ENCODE results near the gene ZDHHC8. TPM values are rescaled to one million over a fixed set of nuclear protein-coding genes. Genes with fewer than 3 reads are reported as not detected.

The ZDHHC8 gene
- polyA plus RNA-seq, 4 donors: 3.8 to 33.5 (median 14.3) TPM

DNA sequence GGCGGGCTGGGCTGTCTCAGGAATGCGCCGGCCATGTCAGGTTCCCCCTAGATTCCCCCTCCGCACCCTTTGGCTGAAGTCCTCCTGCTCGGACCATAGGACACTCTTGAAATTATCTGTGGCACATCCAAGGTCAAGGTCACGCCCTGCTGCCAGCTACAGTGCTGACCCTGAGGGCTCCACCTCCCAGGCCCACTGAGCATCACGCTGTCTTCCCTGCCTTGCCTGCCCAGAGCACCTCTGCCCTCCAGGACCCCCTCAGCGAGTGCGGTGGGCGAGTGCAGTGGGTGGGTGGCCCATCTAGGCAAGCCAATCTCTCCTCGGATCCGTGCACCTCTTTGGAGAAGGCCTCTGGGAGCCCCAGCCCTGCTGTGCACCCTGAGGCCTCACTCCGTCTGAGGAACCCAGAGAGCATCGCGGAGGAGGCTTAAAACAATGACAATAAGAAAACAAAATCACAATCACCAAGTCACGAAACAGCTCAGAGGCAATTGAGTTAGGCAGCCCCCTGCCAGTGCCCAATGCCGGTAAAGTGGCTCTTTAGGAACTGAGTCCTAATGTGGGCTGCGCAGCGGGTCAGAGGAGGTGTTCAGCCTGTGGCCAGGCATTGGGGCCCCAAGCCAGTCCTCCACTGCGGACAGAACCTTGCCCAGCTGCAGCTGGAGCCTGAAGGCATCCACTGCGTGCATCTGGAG lies 45.8 kb downstream of the ZDHHC8 start:
- WGBS, 3 donors: 73 to 84% (median 73%) methylated on average over 21 of the region's 21 CpGs
- H3K4me3 ChIP-seq (ENCODE audit: low read depth in 1 of 3, low read length in 3 of 3): no peak overlapping the region
- H3K27ac ChIP-seq (ENCODE audit: low read depth in 1 of 3, low read length in 2 of 3): no peak overlapping the region
- no peaks in the 10 kb centered on the region for H3K27me3 ChIP-seq (ENCODE audit: control insufficient read depth in 3 of 3, insufficient read depth in 3 of 3, low read length in 3 of 3)
- H3K9me3 ChIP-seq (ENCODE audit: control insufficient read depth in 2 of 2, insufficient read depth in 1 of 2, low read depth in 1 of 2, low read length in 1 of 2): no peaks in the 10 kb centered on the region
- FAIRE-seq: no peak
- peaks cover 0 to 2% (median 0%) of the 10 kb centered on the region in 3 donors for H3K36me3 ChIP-seq (ENCODE audit: control insufficient read depth in 3 of 3, insufficient read depth in 2 of 3, low read depth in 1 of 3, low read length in 3 of 3)
- DNase-seq: no peak
- peaks cover 0 to 49% (median 6%) of the 10 kb centered on the region in 3 donors for H3K4me1 ChIP-seq (ENCODE audit: control insufficient read depth in 3 of 3, insufficient read depth in 2 of 3, low read depth in 1 of 3, low read length in 2 of 3)

DNA sequence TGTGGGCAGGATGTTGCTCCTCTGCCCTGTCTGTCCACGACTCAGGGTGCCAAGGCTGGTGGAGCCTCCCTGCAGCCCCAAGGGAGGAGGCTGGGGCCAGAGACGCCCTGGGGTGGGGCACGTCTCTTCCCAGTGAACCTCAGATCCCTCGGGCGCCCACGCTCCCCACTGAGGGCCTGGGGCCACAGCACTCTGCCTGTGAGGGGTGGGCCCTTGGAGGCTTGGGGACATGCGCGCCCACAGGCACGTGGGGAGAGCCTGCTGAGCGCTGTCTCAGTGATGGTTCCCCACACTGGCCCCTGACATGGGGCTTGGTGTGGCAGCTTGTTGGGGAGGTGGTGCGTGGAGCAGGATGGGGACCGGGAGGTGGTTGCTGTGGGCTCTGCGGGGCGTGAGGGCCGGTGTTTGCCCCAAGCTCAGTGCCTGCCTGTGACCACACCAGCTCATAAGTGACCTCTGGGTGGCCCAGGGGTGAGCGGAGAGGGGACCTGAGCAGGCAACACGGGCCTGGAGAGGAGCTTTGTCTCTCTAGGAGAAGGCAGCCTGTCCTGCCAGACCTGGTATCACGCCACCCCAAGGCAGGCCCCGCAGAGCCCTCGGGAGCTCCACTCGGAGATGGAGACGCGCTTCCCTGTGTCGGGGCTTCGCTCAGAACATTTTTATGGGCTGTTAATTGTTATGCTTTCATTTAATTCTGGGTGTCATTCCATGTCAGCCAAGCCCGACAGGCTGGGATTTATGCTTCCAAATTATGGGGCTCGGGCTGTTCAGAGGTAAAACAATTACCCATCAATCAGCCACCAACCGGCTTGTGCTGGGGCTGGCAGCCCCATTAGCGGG lies 46.7 kb downstream of the ZDHHC8 start:
- DNase-seq (no peak), FAIRE-seq (no peak)
- peaks cover 0 to 55% (median 6%) of the 10 kb centered on the region in 3 donors for H3K4me1 ChIP-seq (ENCODE audit: control insufficient read depth in 3 of 3, insufficient read depth in 2 of 3, low read depth in 1 of 3, low read length in 2 of 3)
- WGBS, 3 donors: 72 to 86% (median 76%) methylated on average over 26 to 29 of the region's 29 CpGs
- peaks cover 0 to 2% (median 0%) of the 10 kb centered on the region in 3 donors for H3K36me3 ChIP-seq (ENCODE audit: control insufficient read depth in 3 of 3, insufficient read depth in 2 of 3, low read depth in 1 of 3, low read length in 3 of 3)
- H3K27ac ChIP-seq (ENCODE audit: low read depth in 1 of 3, low read length in 2 of 3): no peak overlapping the region
- H3K9me3 ChIP-seq (ENCODE audit: control insufficient read depth in 2 of 2, insufficient read depth in 1 of 2, low read depth in 1 of 2, low read length in 1 of 2): no peaks in the 10 kb centered on the region
- H3K4me3 ChIP-seq (ENCODE audit: low read depth in 1 of 3, low read length in 3 of 3): no peak overlapping the region
- no peaks in the 10 kb centered on the region for H3K27me3 ChIP-seq (ENCODE audit: control insufficient read depth in 3 of 3, insufficient read depth in 3 of 3, low read length in 3 of 3)

DNA sequence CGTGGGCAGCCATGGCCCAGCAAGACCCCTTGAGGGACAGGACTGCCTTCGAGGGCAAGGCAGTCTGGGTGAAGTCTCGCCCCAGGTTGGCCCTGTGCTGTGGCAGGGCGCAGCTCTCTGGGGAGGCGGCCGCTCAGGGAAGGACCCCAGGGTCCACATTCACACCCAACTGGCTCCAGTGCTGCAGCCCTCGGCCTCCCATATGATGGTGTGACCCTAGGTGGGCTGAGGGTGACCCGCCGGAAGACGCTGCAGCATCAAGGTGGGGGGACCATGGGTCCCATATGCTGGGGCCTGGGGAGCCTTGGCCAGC lies 47.3 kb downstream of the ZDHHC8 start:
- H3K4me1 ChIP-seq (ENCODE audit: control insufficient read depth in 3 of 3, insufficient read depth in 2 of 3, low read depth in 1 of 3, low read length in 2 of 3): peaks cover 0 to 55% (median 6%) of the 10 kb centered on the region in 3 donors
- H3K27ac ChIP-seq (ENCODE audit: low read depth in 1 of 3, low read length in 2 of 3): no peak overlapping the region
- no peak for FAIRE-seq
- H3K4me3 ChIP-seq (ENCODE audit: low read depth in 1 of 3, low read length in 3 of 3): no peak overlapping the region
- WGBS, 3 donors: 88 to 95% (median 91%) methylated on average over 9 to 10 of the region's 10 CpGs
- no peak for DNase-seq
- no peaks in the 10 kb centered on the region for H3K9me3 ChIP-seq (ENCODE audit: control insufficient read depth in 2 of 2, insufficient read depth in 1 of 2, low read depth in 1 of 2, low read length in 1 of 2)
- H3K27me3 ChIP-seq (ENCODE audit: control insufficient read depth in 3 of 3, insufficient read depth in 3 of 3, low read length in 3 of 3): no peaks in the 10 kb centered on the region
- H3K36me3 ChIP-seq (ENCODE audit: control insufficient read depth in 3 of 3, insufficient read depth in 2 of 3, low read depth in 1 of 3, low read length in 3 of 3): peaks cover 0 to 2% (median 0%) of the 10 kb centered on the region in 3 donors

DNA sequence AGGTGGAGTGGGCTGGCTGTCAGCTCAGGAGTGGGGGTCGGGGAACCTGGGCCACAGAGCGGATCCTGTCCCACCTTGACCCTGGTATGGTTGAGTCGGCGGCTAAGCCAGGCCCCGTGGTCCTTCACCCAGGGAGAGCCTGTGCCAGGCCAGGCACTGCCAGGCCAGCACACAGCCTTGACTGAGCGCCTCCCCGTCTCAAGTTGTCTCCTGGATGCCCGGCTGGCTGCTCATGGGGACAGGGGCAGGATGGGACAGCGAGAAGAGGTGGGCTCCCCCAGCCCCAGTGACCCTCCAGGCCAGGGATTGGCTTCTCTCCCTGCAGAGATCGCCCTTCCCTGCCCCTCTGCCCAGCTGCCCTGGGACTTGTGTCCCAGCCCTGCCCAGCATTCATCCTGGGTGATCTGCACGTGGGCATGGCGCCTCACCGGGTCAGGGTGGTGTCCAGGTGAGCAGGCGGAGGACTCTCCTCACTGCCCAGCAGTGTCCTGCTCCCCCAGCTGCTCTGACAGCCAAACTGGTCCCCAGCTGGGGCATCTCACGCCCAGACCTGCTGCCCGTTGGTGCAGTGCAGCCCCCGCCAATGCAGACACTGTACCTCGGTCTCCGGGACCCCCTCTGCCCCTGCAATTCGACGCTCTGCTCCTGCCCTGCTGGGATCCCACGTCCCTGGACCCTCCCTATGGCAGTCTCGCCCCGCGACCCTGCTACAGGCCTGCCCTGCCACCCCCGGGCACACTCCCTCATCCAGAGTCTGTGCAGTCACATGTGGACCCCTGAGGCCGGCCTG lies 48.0 kb downstream of the ZDHHC8 start:
- 88 to 89% (median 88%) methylated on average over 26 to 27 of the region's 27 CpGs for WGBS, 3 donors
- H3K27me3 ChIP-seq (ENCODE audit: control insufficient read depth in 3 of 3, insufficient read depth in 3 of 3, low read length in 3 of 3): no peaks in the 10 kb centered on the region
- FAIRE-seq: no peak
- peaks cover 0 to 55% (median 6%) of the 10 kb centered on the region in 3 donors for H3K4me1 ChIP-seq (ENCODE audit: control insufficient read depth in 3 of 3, insufficient read depth in 2 of 3, low read depth in 1 of 3, low read length in 2 of 3)
- no peak overlapping the region for H3K4me3 ChIP-seq (ENCODE audit: low read depth in 1 of 3, low read length in 3 of 3)
- peaks cover 0 to 2% (median 0%) of the 10 kb centered on the region in 3 donors for H3K36me3 ChIP-seq (ENCODE audit: control insufficient read depth in 3 of 3, insufficient read depth in 2 of 3, low read depth in 1 of 3, low read length in 3 of 3)
- no peak for DNase-seq
- H3K9me3 ChIP-seq (ENCODE audit: control insufficient read depth in 2 of 2, insufficient read depth in 1 of 2, low read depth in 1 of 2, low read length in 1 of 2): no peaks in the 10 kb centered on the region
- H3K27ac ChIP-seq (ENCODE audit: low read depth in 1 of 3, low read length in 2 of 3): no peak overlapping the region

DNA sequence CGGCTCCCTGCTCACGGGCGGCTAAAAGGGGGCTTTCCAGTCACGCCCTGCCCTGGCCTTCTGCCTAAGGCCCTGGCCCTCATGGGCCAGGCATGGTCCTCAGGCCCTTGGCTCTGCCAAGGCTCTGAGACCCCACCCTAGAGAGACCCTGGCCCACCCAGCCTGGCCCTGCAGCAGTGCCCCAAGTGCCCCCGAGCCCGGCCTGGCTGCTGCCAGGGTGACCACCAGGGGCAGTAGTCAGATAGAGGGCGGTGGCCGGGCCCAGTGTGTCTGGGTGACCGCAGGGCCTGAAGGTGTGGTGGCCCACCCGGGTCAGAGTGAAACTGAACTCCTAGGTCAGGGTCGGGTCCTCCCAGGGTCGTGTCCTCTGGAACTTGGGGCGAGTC lies 48.6 kb downstream of the ZDHHC8 start:
- no peak overlapping the region for H3K27ac ChIP-seq (ENCODE audit: low read depth in 1 of 3, low read length in 2 of 3)
- H3K4me3 ChIP-seq (ENCODE audit: low read depth in 1 of 3, low read length in 3 of 3): no peak overlapping the region
- FAIRE-seq (no peak), DNase-seq (no peak)
- no peaks in the 10 kb centered on the region for H3K27me3 ChIP-seq (ENCODE audit: control insufficient read depth in 3 of 3, insufficient read depth in 3 of 3, low read length in 3 of 3)
- 80 to 83% (median 82%) methylated on average over 13 of the region's 13 CpGs for WGBS, 3 donors
- H3K36me3 ChIP-seq (ENCODE audit: control insufficient read depth in 3 of 3, insufficient read depth in 2 of 3, low read depth in 1 of 3, low read length in 3 of 3): peaks cover 0 to 2% (median 0%) of the 10 kb centered on the region in 3 donors
- no peaks in the 10 kb centered on the region for H3K9me3 ChIP-seq (ENCODE audit: control insufficient read depth in 2 of 2, insufficient read depth in 1 of 2, low read depth in 1 of 2, low read length in 1 of 2)
- peaks cover 0 to 61% (median 6%) of the 10 kb centered on the region in 3 donors for H3K4me1 ChIP-seq (ENCODE audit: control insufficient read depth in 3 of 3, insufficient read depth in 2 of 3, low read depth in 1 of 3, low read length in 2 of 3)

DNA sequence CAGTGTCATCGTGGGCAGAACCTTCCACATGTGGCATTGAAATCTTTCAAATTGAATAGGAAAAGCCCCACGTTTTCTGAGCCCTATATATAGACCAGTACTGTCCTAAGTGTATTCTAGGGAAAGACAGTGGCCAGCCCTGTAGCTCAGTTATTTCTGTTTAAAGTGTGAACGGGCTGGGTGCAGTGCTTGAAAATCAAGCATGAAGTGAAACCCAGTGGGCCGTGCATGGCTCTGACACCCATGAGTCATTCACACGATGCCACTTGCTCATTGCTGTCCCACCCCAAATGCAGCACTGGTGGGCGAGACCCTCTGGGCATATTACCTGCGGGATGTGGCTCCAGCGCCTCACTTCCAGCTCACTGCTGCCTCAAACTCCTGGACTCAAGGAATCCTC lies 49.0 kb downstream of the ZDHHC8 start:
- peaks cover 0 to 65% (median 6%) of the 10 kb centered on the region in 3 donors for H3K4me1 ChIP-seq (ENCODE audit: control insufficient read depth in 3 of 3, insufficient read depth in 2 of 3, low read depth in 1 of 3, low read length in 2 of 3)
- WGBS, 3 donors: 50 to 70% (median 61%) methylated on average over 8 of the region's 8 CpGs
- no peak for FAIRE-seq

DNA sequence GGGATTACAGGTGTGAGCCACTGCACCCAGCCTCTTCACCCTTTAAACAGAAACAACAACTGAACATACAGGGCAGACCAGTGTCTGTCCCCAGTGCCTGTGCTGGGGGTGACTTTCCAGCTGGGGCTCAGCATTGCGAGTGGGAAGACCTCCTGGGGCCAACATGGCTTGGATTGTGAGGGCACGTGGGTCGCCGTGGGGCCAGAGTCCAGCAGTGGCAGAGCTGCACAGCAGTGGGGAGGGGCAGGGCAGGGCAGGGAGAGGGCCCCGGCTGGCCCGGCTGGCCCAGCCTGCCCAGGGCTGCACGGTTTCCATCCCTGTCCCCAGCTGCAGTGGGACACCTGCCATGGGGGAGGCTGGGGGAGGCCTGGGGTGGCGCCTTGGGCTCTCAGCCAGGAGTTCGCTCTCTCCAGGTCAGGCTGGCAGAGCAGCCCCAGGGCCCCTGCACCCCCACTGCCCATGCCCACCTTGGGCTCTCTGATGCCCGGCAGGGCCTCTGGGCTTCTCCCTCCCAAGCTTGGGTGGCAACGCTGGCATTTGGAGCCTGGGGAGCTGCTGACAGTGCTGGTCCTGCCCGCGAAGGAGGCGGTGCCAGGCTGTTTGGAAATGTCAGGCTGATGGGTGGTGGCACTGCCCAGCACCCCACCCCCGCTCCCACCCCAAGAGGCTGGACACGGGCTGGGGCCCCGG lies 49.7 kb downstream of the ZDHHC8 start:
- H3K4me3 ChIP-seq (ENCODE audit: low read depth in 1 of 3, low read length in 3 of 3): no peak overlapping the region
- WGBS, 3 donors: 19 to 66% (median 46%) methylated on average over 14 to 17 of the region's 17 CpGs
- peak; percentile 64 to 66 for DNase-seq
- no peak for FAIRE-seq
- H3K9me3 ChIP-seq (ENCODE audit: control insufficient read depth in 2 of 2, insufficient read depth in 1 of 2, low read depth in 1 of 2, low read length in 1 of 2): no peaks in the 10 kb centered on the region
- H3K27me3 ChIP-seq (ENCODE audit: control insufficient read depth in 3 of 3, insufficient read depth in 3 of 3, low read length in 3 of 3): no peaks in the 10 kb centered on the region
- peaks cover 0 to 72% (median 6%) of the 10 kb centered on the region in 3 donors for H3K4me1 ChIP-seq (ENCODE audit: control insufficient read depth in 3 of 3, insufficient read depth in 2 of 3, low read depth in 1 of 3, low read length in 2 of 3)
- H3K27ac ChIP-seq (ENCODE audit: low read depth in 1 of 3, low read length in 2 of 3): peak overlapping the region in 2 of 3 donors; percentile 16 to 73
- H3K36me3 ChIP-seq (ENCODE audit: control insufficient read depth in 3 of 3, insufficient read depth in 2 of 3, low read depth in 1 of 3, low read length in 3 of 3): peaks cover 0 to 2% (median 0%) of the 10 kb centered on the region in 3 donors

More for the DNA sequence above, 49.0 kb downstream of the ZDHHC8 start:
- H3K4me3 ChIP-seq (ENCODE audit: low read depth in 1 of 3, low read length in 3 of 3): no peak overlapping the region
- peaks cover 0 to 2% (median 0%) of the 10 kb centered on the region in 3 donors for H3K36me3 ChIP-seq (ENCODE audit: control insufficient read depth in 3 of 3, insufficient read depth in 2 of 3, low read depth in 1 of 3, low read length in 3 of 3)
- H3K9me3 ChIP-seq (ENCODE audit: control insufficient read depth in 2 of 2, insufficient read depth in 1 of 2, low read depth in 1 of 2, low read length in 1 of 2): no peaks in the 10 kb centered on the region
- no peaks in the 10 kb centered on the region for H3K27me3 ChIP-seq (ENCODE audit: control insufficient read depth in 3 of 3, insufficient read depth in 3 of 3, low read length in 3 of 3)
- H3K27ac ChIP-seq (ENCODE audit: low read depth in 1 of 3, low read length in 2 of 3): peak overlapping the region in 1 of 3 donors; percentile 73
- no peak for DNase-seq

DNA sequence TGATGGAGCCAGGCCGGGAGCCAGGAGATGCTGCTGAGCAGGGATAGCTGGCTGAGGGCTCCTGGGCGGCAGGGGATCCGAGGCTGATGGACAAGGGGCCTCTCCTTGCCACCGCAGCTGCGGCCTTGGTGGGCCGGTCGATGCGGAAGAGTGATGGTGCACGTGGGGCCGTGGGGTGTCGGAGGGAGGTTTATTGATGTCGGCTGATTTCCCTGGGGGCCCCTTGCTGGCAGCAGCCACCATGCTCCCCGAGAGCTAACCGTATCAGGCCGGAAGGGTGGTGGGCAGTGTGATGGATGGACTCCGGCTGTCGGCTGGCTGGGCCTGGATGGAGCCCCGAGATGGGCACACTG lies 50.3 kb downstream of the ZDHHC8 start:
- DNase-seq: no peak
- Histone ChIP-seq H3K9me3 (ENCODE audit: control insufficient read depth in 2 of 2, insufficient read depth in 1 of 2, low read depth in 1 of 2, low read length in 1 of 2) (no peaks in the 10 kb centered on the region), H3K4me3 (ENCODE audit: low read depth in 1 of 3, low read length in 3 of 3) (no peak overlapping the region), H3K36me3 (ENCODE audit: control insufficient read depth in 3 of 3, insufficient read depth in 2 of 3, low read depth in 1 of 3, low read length in 3 of 3) (peaks cover 0 to 2% (median 0%) of the 10 kb centered on the region in 3 donors), H3K27ac (ENCODE audit: low read depth in 1 of 3, low read length in 2 of 3) (peak overlapping the region in 2 of 3 donors; percentile 16 to 73), H3K4me1 (ENCODE audit: control insufficient read depth in 3 of 3, insufficient read depth in 2 of 3, low read depth in 1 of 3, low read length in 2 of 3) (peaks cover 0 to 77% (median 6%) of the 10 kb centered on the region in 3 donors), H3K27me3 (ENCODE audit: control insufficient read depth in 3 of 3, insufficient read depth in 3 of 3, low read length in 3 of 3) (no peaks in the 10 kb centered on the region)
- FAIRE-seq: no peak
- 74 to 87% (median 86%) methylated on average over 18 of the region's 18 CpGs for WGBS, 3 donors

Data from small intestine (tissue), 7 donors.